Measurements from ENCODE around the gene AFAP1L2.
"Not testable (repeated sequence)": the region's sequence is repeated elsewhere in the genome, so short reads cannot be mapped to it uniquely, and the experiment has no call there.

AFAP1L2 gene

GRCh38 chr10:114359953-114360345 is 44.4 kb downstream of the AFAP1L2 start:
- no peaks in the 10 kb centered on the region for H3K9me3 Mint-ChIP-seq
- H3K4me1 Mint-ChIP-seq, result no peaks in the 10 kb centered on the region
- no peaks in the 10 kb centered on the region for H3K36me3 Mint-ChIP-seq (ENCODE audit: insufficient read depth)
- DNase-seq (ENCODE audit: low spot score in 2 of 2) (no peak), ATAC-seq (replicated peaks; ENCODE audit: extremely low read depth, poor library complexity, severe bottlenecking) (no peak)
- H3K27me3 Mint-ChIP-seq, result peaks cover 68% of the 10 kb centered on the region
- no peak overlapping the region for H3K4me3 Mint-ChIP-seq
- H3K27ac Mint-ChIP-seq (ENCODE audit: low read depth), result no peak overlapping the region

- no peak for ATAC-seq (replicated peaks; ENCODE audit: extremely low read depth, poor library complexity, severe bottlenecking)
- Mint-ChIP-seq H3K4me3 (no peak overlapping the region), H3K36me3 (ENCODE audit: insufficient read depth) (no peaks in the 10 kb centered on the region), H3K27ac (ENCODE audit: low read depth) (no peak overlapping the region), H3K27me3 (peaks cover 68% of the 10 kb centered on the region), H3K4me1 (no peaks in the 10 kb centered on the region), H3K9me3 (no peaks in the 10 kb centered on the region)
- no peak for DNase-seq (ENCODE audit: low spot score in 2 of 2)
These were observed 45.0 kb downstream of the AFAP1L2 start for GRCh38 chr10:114359041-114359952.

DNA sequence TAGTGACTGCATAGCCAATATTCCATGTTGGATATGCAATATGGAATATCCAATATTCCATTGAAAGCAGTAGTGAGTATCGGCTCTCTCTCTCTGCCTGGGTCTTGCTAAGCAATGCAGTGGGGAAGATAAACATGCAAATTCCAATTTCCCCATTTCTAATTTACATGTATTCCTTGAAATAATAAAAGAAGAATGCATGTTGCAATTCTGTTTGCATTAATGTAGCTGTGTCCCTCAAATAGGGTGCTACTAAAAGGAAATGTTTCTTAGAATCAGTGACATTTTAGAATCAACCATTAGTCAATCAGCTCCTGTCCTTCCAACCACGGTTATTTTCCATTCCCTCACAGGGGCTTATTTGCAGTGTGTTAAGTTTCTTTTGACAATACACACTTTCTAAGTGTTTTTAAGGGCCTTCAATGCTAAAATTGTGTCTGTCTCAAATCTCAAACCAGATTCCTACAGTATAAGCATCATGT is 46.7 kb downstream of the AFAP1L2 start:
- H3K27me3 Mint-ChIP-seq, result peaks cover 73% of the 10 kb centered on the region
- H3K9me3 Mint-ChIP-seq, result no peaks in the 10 kb centered on the region
- no peak for ATAC-seq (replicated peaks; ENCODE audit: extremely low read depth, poor library complexity, severe bottlenecking)
- H3K4me3 Mint-ChIP-seq, result no peak overlapping the region
- H3K4me1 Mint-ChIP-seq, result no peaks in the 10 kb centered on the region
- H3K27ac Mint-ChIP-seq (ENCODE audit: low read depth), result no peak overlapping the region
- DNase-seq (ENCODE audit: low spot score in 2 of 2), result no peak
- no peaks in the 10 kb centered on the region for H3K36me3 Mint-ChIP-seq (ENCODE audit: insufficient read depth)

GRCh38 chr10:114356751-114357514 is 47.4 kb downstream of the AFAP1L2 start:
- Mint-ChIP-seq H3K4me3 (no peak overlapping the region), H3K27ac (ENCODE audit: low read depth) (no peak overlapping the region), H3K4me1 (no peaks in the 10 kb centered on the region), H3K27me3 (peaks cover 68% of the 10 kb centered on the region), H3K36me3 (ENCODE audit: insufficient read depth) (no peaks in the 10 kb centered on the region), H3K9me3 (no peaks in the 10 kb centered on the region)
- DNase-seq (ENCODE audit: low spot score in 2 of 2), result no peak
- ATAC-seq (replicated peaks; ENCODE audit: extremely low read depth, poor library complexity, severe bottlenecking), result no peak

GRCh38 chr10:114356126-114356525 is 48.2 kb downstream of the AFAP1L2 start:
- Mint-ChIP-seq H3K36me3 (ENCODE audit: insufficient read depth) (no peaks in the 10 kb centered on the region), H3K9me3 (no peaks in the 10 kb centered on the region), H3K4me3 (no peak overlapping the region), H3K27me3 (peaks cover 64% of the 10 kb centered on the region), H3K4me1 (no peaks in the 10 kb centered on the region), H3K27ac (ENCODE audit: low read depth) (no peak overlapping the region)
- ATAC-seq (replicated peaks; ENCODE audit: extremely low read depth, poor library complexity, severe bottlenecking), result no peak
- no peak for DNase-seq (ENCODE audit: low spot score in 2 of 2)

DNA sequence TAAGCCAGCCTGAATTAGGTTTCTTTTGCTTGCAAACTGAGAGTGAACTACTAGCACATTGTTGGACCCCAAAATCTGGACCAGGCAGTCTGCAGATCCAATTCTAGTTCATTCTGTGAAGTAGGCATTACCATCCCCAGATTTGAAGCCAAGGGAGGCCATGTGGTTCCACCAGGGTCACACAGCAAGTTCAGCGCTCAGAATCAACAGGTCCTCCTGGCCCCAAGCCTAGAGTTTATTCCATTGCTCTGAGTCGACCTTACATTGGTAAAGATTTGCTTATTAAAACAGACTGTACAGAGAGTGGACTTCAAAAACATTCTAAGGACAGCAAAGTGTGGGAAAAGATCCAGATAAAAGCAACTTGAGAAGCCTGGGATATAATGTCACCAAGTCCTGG is 50.9 kb downstream of the AFAP1L2 start:
- H3K27ac Mint-ChIP-seq (ENCODE audit: low read depth), result no peak overlapping the region
- H3K27me3 Mint-ChIP-seq, result peaks cover 64% of the 10 kb centered on the region
- no peaks in the 10 kb centered on the region for H3K9me3 Mint-ChIP-seq
- H3K36me3 Mint-ChIP-seq (ENCODE audit: insufficient read depth), result no peaks in the 10 kb centered on the region
- H3K4me1 Mint-ChIP-seq, result no peaks in the 10 kb centered on the region
- ATAC-seq (replicated peaks; ENCODE audit: extremely low read depth, poor library complexity, severe bottlenecking), result no peak
- H3K4me3 Mint-ChIP-seq, result no peak overlapping the region
- DNase-seq (ENCODE audit: low spot score in 2 of 2), result no peak

DNA sequence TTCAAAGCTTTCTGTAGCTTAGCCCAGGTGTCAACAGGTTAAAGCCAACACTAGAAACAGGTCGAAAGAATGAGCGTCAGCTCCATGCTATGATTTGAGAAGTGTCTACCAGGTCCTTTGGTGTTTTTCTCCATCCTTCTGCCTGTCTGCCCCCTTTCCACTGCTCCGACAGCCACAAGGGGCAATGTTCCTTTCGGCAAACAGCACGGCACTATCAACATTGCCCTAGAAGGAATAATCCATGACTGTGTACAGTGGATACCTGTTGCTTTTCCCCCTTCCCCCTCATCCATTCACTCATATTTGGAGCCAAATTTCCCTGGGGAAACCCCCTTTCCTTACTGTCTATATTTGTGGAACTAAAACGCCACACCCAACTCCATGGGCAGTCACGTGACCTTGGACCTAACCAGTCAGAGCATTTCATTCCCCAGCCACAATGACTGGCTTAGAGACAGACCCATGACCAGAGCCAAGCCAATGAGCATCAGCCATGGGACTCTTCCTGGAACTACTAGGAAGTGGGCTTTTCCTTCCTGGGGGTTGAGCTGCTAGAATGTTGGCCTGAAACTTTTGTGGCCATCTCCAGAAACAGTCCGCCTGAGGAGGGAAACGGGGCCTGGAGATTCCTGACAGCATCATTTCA is 51.5 kb downstream of the AFAP1L2 start:
- Mint-ChIP-seq H3K4me3 (no peak overlapping the region), H3K4me1 (no peaks in the 10 kb centered on the region), H3K27me3 (peaks cover 61% of the 10 kb centered on the region), H3K36me3 (ENCODE audit: insufficient read depth) (no peaks in the 10 kb centered on the region), H3K27ac (ENCODE audit: low read depth) (no peak overlapping the region), H3K9me3 (no peaks in the 10 kb centered on the region)
- DNase-seq (ENCODE audit: low spot score in 2 of 2) (no peak), ATAC-seq (replicated peaks; ENCODE audit: extremely low read depth, poor library complexity, severe bottlenecking) (no peak)

DNA sequence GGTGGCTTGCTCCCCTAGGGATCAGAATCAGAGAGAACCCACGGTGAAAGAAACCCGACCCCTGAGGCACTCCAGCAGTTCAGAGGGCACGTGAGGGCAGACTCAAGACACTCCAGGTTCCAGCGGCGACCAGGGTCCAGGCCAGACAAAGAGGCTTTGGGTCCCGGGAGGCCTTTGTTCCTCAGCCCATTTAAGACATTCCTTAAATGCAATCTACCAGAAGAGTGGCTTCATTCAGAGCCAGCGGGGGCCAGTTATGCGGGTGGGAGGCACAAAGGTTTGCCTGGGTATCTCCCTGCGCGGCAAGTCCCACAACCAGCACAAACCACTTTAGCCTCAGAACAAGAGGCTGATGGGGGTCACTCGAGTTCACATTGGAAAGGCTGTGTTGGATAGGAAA is 53.6 kb downstream of the AFAP1L2 start:
- H3K9me3 Mint-ChIP-seq, result no peaks in the 10 kb centered on the region
- no peaks in the 10 kb centered on the region for H3K36me3 Mint-ChIP-seq (ENCODE audit: insufficient read depth)
- ATAC-seq (replicated peaks; ENCODE audit: extremely low read depth, poor library complexity, severe bottlenecking) (no peak), DNase-seq (ENCODE audit: low spot score in 2 of 2) (no peak)
- no peak overlapping the region for H3K27ac Mint-ChIP-seq (ENCODE audit: low read depth)
- no peak overlapping the region for H3K4me3 Mint-ChIP-seq
- no peaks in the 10 kb centered on the region for H3K4me1 Mint-ChIP-seq
- peaks cover 49% of the 10 kb centered on the region for H3K27me3 Mint-ChIP-seq

GRCh38 chr10:114349522-114350215 is 54.6 kb downstream of the AFAP1L2 start:
- ATAC-seq (replicated peaks; ENCODE audit: extremely low read depth, poor library complexity, severe bottlenecking) (no peak), DNase-seq (ENCODE audit: low spot score in 2 of 2) (no peak)
- no peak overlapping the region for H3K27ac Mint-ChIP-seq (ENCODE audit: low read depth)

GRCh38 chr10:114349071-114349470 is 55.2 kb downstream of the AFAP1L2 start:
- peaks cover 34% of the 10 kb centered on the region for H3K27me3 Mint-ChIP-seq
- DNase-seq (ENCODE audit: low spot score in 2 of 2); H3K36me3 Mint-ChIP-seq (ENCODE audit: insufficient read depth); ATAC-seq (replicated peaks; ENCODE audit: extremely low read depth, poor library complexity, severe bottlenecking); H3K27ac Mint-ChIP-seq (ENCODE audit: low read depth); H3K4me1 Mint-ChIP-seq; H3K9me3 Mint-ChIP-seq; H3K4me3 Mint-ChIP-seq: not testable (repeated sequence)

More at GRCh38 chr10:114349522-114350215, 54.6 kb downstream of the AFAP1L2 start:
- Mint-ChIP-seq H3K27me3 (peaks cover 40% of the 10 kb centered on the region), H3K4me1 (no peaks in the 10 kb centered on the region), H3K36me3 (ENCODE audit: insufficient read depth) (no peaks in the 10 kb centered on the region), H3K4me3 (no peak overlapping the region), H3K9me3 (no peaks in the 10 kb centered on the region)

- H3K27me3 Mint-ChIP-seq, result peaks cover 21% of the 10 kb centered on the region
- no peak overlapping the region for H3K4me3 Mint-ChIP-seq
- no peaks in the 10 kb centered on the region for H3K9me3 Mint-ChIP-seq
- no peaks in the 10 kb centered on the region for H3K4me1 Mint-ChIP-seq
- no peak for DNase-seq (ENCODE audit: low spot score in 2 of 2)
- H3K36me3 Mint-ChIP-seq (ENCODE audit: insufficient read depth), result peaks cover 1% of the 10 kb centered on the region
- H3K27ac Mint-ChIP-seq (ENCODE audit: low read depth), result no peak overlapping the region
- ATAC-seq (replicated peaks; ENCODE audit: extremely low read depth, poor library complexity, severe bottlenecking), result no peak
These were observed 56.5 kb downstream of the AFAP1L2 start for GRCh38 chr10:114347791-114348190.

DNA sequence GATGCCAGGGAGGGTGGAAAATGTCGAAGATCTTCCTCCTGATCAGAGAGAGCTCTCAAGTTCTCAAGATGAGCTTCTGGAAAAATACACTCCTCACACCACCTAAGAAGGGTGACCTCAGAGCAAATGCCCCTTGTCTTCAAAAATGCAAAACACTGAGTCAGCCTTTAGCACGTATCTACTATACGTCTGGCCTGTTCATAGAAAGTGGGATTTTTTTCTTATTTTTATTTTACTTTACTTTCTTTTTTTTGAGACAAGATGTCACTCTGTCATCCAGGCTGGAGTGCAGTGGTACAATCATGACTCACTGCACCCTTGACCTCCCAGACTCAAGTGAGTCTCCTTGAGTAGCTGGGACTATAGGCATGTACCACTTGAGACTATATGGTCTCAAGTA is 57.1 kb downstream of the AFAP1L2 start:
- ATAC-seq (replicated peaks; ENCODE audit: extremely low read depth, poor library complexity, severe bottlenecking) (no peak), DNase-seq (ENCODE audit: low spot score in 2 of 2) (no peak)
- Mint-ChIP-seq H3K4me1 (no peaks in the 10 kb centered on the region), H3K27ac (ENCODE audit: low read depth) (no peak overlapping the region), H3K36me3 (ENCODE audit: insufficient read depth) (peaks cover 1% of the 10 kb centered on the region), H3K27me3 (peaks cover 17% of the 10 kb centered on the region), H3K4me3 (no peak overlapping the region), H3K9me3 (no peaks in the 10 kb centered on the region)

Data from central memory CD8-positive, alpha-beta T cell (primary cell).